GM23338 (cell line): ENCODE measurements around the gene KLF1. TPM values are rescaled to one million over a fixed set of nuclear protein-coding genes. Genes with fewer than 3 reads are reported as not detected.

Source experiments
- ATAC-seq: fragments of 200-7000 bp; cut with Tn5 transposase; 3 replicates; pipeline ENCODE4 v1.9.1; 2020
- DNase-seq: peaks from one replicate; pipeline ENCODE4 v3.0.0-alpha.2; 2015; ENCODE audit warnings: low spot score
- H2AFZ ChIP-seq: fragments of 200-600 bp; sonication (generic); 2 replicates; pipeline ENCODE4 v1.8.0; 2016; ENCODE audit warnings: antibody characterized with exemption, mild to moderate bottlenecking, moderate library complexity
- H3F3A ChIP-seq: fragments of 200-600 bp; sonication (generic); replicated peaks from 2 replicates; pipeline ENCODE4 v1.8.0; 2017; ENCODE audit warnings: antibody characterized with exemption, mixed run types, low read depth
- H3K27ac ChIP-seq: fragments of 200-600 bp; sonication (generic); 2 replicates; pipeline ENCODE4 v1.6.1; 2016; ENCODE audit warnings: low read depth
- H3K27me3 ChIP-seq: fragments of 200-600 bp; sonication (generic); 2 replicates; pipeline ENCODE4 v1.8.0; 2016; ENCODE audit warnings: mild to moderate bottlenecking, mixed run types, moderate library complexity; ENCODE audit not compliant: insufficient read depth
- H3K36me3 ChIP-seq: fragments of 200-600 bp; sonication (generic); 2 replicates; pipeline ENCODE4 v1.8.0; 2016; ENCODE audit warnings: mild to moderate bottlenecking; ENCODE audit not compliant: insufficient read depth
- H3K4me1 ChIP-seq: fragments of 200-600 bp; sonication (generic); 2 replicates; pipeline ENCODE4 v1.8.0; 2016; ENCODE audit warnings: mild to moderate bottlenecking, moderate library complexity; ENCODE audit not compliant: insufficient read depth
- H3K4me2 ChIP-seq: fragments of 200-600 bp; sonication (generic); 2 replicates; pipeline ENCODE4 v1.7.1; 2017; ENCODE audit warnings: mixed run types
- H3K4me3 ChIP-seq: fragments of 200-600 bp; sonication (generic); 2 replicates; pipeline ENCODE4 v1.6.1; 2016; ENCODE audit warnings: mixed run types
- H3K79me2 ChIP-seq: fragments of 200-600 bp; sonication (generic); replicated peaks from 2 replicates; pipeline ENCODE4 v1.8.0; 2017; ENCODE audit warnings: mild to moderate bottlenecking; ENCODE audit not compliant: insufficient read depth
- H3K9me2 ChIP-seq: fragments of 200-600 bp; sonication (generic); 2 replicates; pipeline ENCODE4 v1.8.0; 2017; ENCODE audit not compliant: insufficient read depth
- H4K20me1 ChIP-seq: fragments of 200-600 bp; sonication (generic); replicated peaks from 2 replicates; pipeline ENCODE4 v1.8.0; 2017; ENCODE audit warnings: mild to moderate bottlenecking; ENCODE audit not compliant: insufficient read depth
- H3K27ac Mint-ChIP-seq: 2 replicates; pipeline ENCODE4 v1.8.0; 2020; ENCODE audit warnings: inconsistent platforms, mild to moderate bottlenecking, moderate library complexity, mixed read lengths
- H3K27me3 Mint-ChIP-seq: 3 replicates; pipeline ENCODE4 v1.8.0; 2022; ENCODE audit warnings: low read depth, mild to moderate bottlenecking, moderate library complexity, mixed read lengths, inconsistent platforms; ENCODE audit not compliant: insufficient read depth, poor library complexity
- H3K36me3 Mint-ChIP-seq: 3 replicates; pipeline ENCODE4 v1.8.0; 2021; ENCODE audit warnings: low read depth, mild to moderate bottlenecking, inconsistent platforms, moderate library complexity, mixed read lengths
- H3K4me1 Mint-ChIP-seq: 3 replicates; pipeline ENCODE4 v1.8.0; 2020; ENCODE audit warnings: mild to moderate bottlenecking, inconsistent platforms, mixed read lengths
- H3K4me3 Mint-ChIP-seq: 3 replicates; pipeline ENCODE4 v1.8.0; 2021; ENCODE audit warnings: moderate library complexity, mild to moderate bottlenecking, inconsistent platforms, mixed read lengths
- H3K9me3 Mint-ChIP-seq: 3 replicates; pipeline ENCODE4 v1.8.0; 2020; ENCODE audit warnings: moderate library complexity, mild to moderate bottlenecking, inconsistent platforms, mixed read lengths
- CREB1 ChIP-seq: fragments of 250-450 bp; sonication (Bioruptor Pico); IDR thresholded peaks from 2 replicates; pipeline ENCODE4 v1.5.0; 2020; ENCODE audit warnings: low read depth, mild to moderate bottlenecking, moderate library complexity
- NANOG ChIP-seq: IDR thresholded peaks from 2 replicates; pipeline ENCODE4 v1.6.1; 2016; ENCODE audit warnings: antibody characterized with exemption, borderline replicate concordance
- POLR2AphosphoS5 ChIP-seq: IDR thresholded peaks from 2 replicates; pipeline ENCODE4 v1.6.1; 2016; ENCODE audit warnings: antibody characterized with exemption, low read depth
- ZNF331 ChIP-seq: fragments of 250-450 bp; sonication (Bioruptor Pico); IDR thresholded peaks from 2 replicates; pipeline ENCODE4 v1.5.0; 2020; ENCODE audit warnings: low read depth, mild to moderate bottlenecking, moderate library complexity
- microRNA-seq: library from miRNA; unstranded; fragments of <30 nt; microRNA quantifications from one replicate; pipeline ENCODE4, GENCODE V29; 2017
- polyA plus RNA-seq: library from polyadenylated mRNA; unstranded; fragments of >200 nt; fragmentation: Nextera tagmentation; extraction: Ambion mirVana; gene quantifications from 2 replicates; pipeline ENCODE4 v1.2.1, GENCODE V29; 2016
- small RNA-seq: library from RNA; depleted of rRNA; stranded (forward); fragments of <200 nt; gene quantifications from one replicate; pipeline ENCODE3, GENCODE V24; 2014; ENCODE audit warnings: low replicate concordance
- total RNA-seq: library from RNA; depleted of rRNA; stranded (reverse); fragments of >200 nt; shearing (Covaris generic); gene quantifications from 2 replicates; pipeline ENCODE4 v1.2.3, GENCODE V29; 2014; rRNA removed

Gene KLF1
- total and polyA plus RNA-seq, 2 experiments from 2014 or later, result 0.74 to 1.1 TPM

GRCh38 chr19:12834566-12834943 is 52.4 kb downstream of the KLF1 start, which contains the start of gene RTBDN:
Gene RTBDN, minus strand, starts transcription at chr19:12834579. Its CDS starts 4,600 bp downstream, at chr19:12829979.
- Mint-ChIP-seq H3K36me3 (no peaks in the 10 kb centered on the region; the same call in 2 of the 3 replicates), H3K27ac (no peak within 1 kb of the TSS), H3K4me3 (peak within 1 kb of the TSS; percentile 75), H3K27me3 (peaks cover 32% of the 10 kb centered on the region), H3K4me1 (peaks cover 35% of the 10 kb centered on the region), H3K9me3 (no peaks in the 10 kb centered on the region)
- H3K27me3 ChIP-seq, result peaks cover 14% of the 10 kb centered on the region
- 0 out of 2 replicates have a peak within 1 kb of the TSS, but pooled peaks have one; percentile 50 for H3K27ac ChIP-seq
- ATAC-seq (no peak; the same call in 2 of the 3 replicates), DNase-seq (peak; percentile 71)
- no peak for TF ChIP-seq NANOG
- no peak for TF ChIP-seq ZNF331
- no peak for TF ChIP-seq CREB1 (CRISPR knock-in tag)
- 0 out of 2 replicates have a peak, but pooled peaks have one; percentile 5 for TF ChIP-seq POLR2AphosphoS5
- H3K9me2 ChIP-seq, result no peaks in the 10 kb centered on the region
- peak within 1 kb of the TSS; percentile 77 for H3K4me3 ChIP-seq
- peaks cover 31% of the 10 kb centered on the region for H3K4me1 ChIP-seq
- peaks cover 50% of the 10 kb centered on the region for H3F3A ChIP-seq
- peaks cover 11% of the 10 kb centered on the region; the same call in 1 of the 2 replicates for H4K20me1 ChIP-seq
- H2AFZ ChIP-seq, result peak within 1 kb of the TSS; percentile 83
- H3K4me2 ChIP-seq, result peak within 1 kb of the TSS; percentile 90
- H3K36me3 ChIP-seq, result no peaks in the 10 kb centered on the region
- H3K79me2 ChIP-seq, result peaks cover 2% of the 10 kb centered on the region; the same call in 1 of the 2 replicates

Small RNA genes within 50 kb of the gene (microRNA-seq; reads per million reads assigned to microRNA genes)
- gene MIR5695, result not detected
- gene MIR6794, result not detected

Small RNA genes within 50 kb of the gene (small RNA-seq; reads per million reads assigned to genes)
- gene MIR5695 (not detected), gene MIR6794 (not detected)

Other genes starting within 250 kb of the KLF1 start
- 60.8 and 73.8 TPM in 2 replicates for gene MAN2B1, start 220.5 kb downstream of the KLF1 start, total RNA-seq
- 33.2 and 39.2 TPM in 2 replicates for gene MAN2B1, start 220.5 kb downstream of the KLF1 start, polyA plus RNA-seq
- 12.5 and 31.6 TPM in 2 replicates for gene WDR83, start 220.4 kb downstream of the KLF1 start, total RNA-seq
- gene WDR83, start 220.4 kb downstream of the KLF1 start, polyA plus RNA-seq, result 18.5 and 18.6 TPM in 2 replicates
- 126 and 141 TPM in 2 replicates for gene DHPS, start 205.3 kb downstream of the KLF1 start, total RNA-seq
- 85.4 and 107 TPM in 2 replicates for gene DHPS, start 205.3 kb downstream of the KLF1 start, polyA plus RNA-seq
- gene GNG14, start 199.2 kb downstream of the KLF1 start, total RNA-seq, result not detected in 2 replicates
- not detected in 2 replicates for gene GNG14, start 199.2 kb downstream of the KLF1 start, polyA plus RNA-seq
- gene FBXW9, start 190.6 kb downstream of the KLF1 start, total RNA-seq, result 12.3 and 19.4 TPM in 2 replicates
- gene FBXW9, start 190.6 kb downstream of the KLF1 start, polyA plus RNA-seq, result 6.6 and 8.2 TPM in 2 replicates
- 83.0 and 85.9 TPM in 2 replicates for gene TNPO2, start 163.3 kb downstream of the KLF1 start, total RNA-seq
- gene TNPO2, start 163.3 kb downstream of the KLF1 start, polyA plus RNA-seq, result 35.8 and 37.1 TPM in 2 replicates
- gene TRIR, start 152.5 kb downstream of the KLF1 start, total RNA-seq, result 170 and 171 TPM in 2 replicates
- gene TRIR, start 152.5 kb downstream of the KLF1 start, polyA plus RNA-seq, result 254 and 257 TPM in 2 replicates
- gene GET3, start 149.7 kb downstream of the KLF1 start, total RNA-seq, result 75.3 and 109 TPM in 2 replicates
- gene GET3, start 149.7 kb downstream of the KLF1 start, polyA plus RNA-seq, result 89.5 and 90.4 TPM in 2 replicates
- 7.5 and 10.4 TPM in 2 replicates for gene BEST2, start 135.4 kb downstream of the KLF1 start, total RNA-seq
- 1.2 and 1.3 TPM in 2 replicates for gene BEST2, start 135.4 kb downstream of the KLF1 start, polyA plus RNA-seq
- gene HOOK2, start 111.6 kb downstream of the KLF1 start, total RNA-seq, result 85.3 and 86.4 TPM in 2 replicates
- gene HOOK2, start 111.6 kb downstream of the KLF1 start, polyA plus RNA-seq, result 46.9 and 56.9 TPM in 2 replicates
- gene JUNB, start 95.7 kb downstream of the KLF1 start, total RNA-seq, result 16.0 and 20.2 TPM in 2 replicates
- gene JUNB, start 95.7 kb downstream of the KLF1 start, polyA plus RNA-seq, result 7.7 and 7.8 TPM in 2 replicates
- gene PRDX2, start 85.4 kb downstream of the KLF1 start, total RNA-seq, result 465 and 486 TPM in 2 replicates
- gene PRDX2, start 85.4 kb downstream of the KLF1 start, polyA plus RNA-seq, result 314 and 346 TPM in 2 replicates
- gene THSD8, start 85.1 kb downstream of the KLF1 start, total RNA-seq, result 0.38 TPM in 1 of 2 replicates, not detected in the other
- 38.5 and 42.2 TPM in 2 replicates for gene THSD8, start 85.1 kb downstream of the KLF1 start, polyA plus RNA-seq
- 62.6 and 68.2 TPM in 2 replicates for gene RNASEH2A, start 80.6 kb downstream of the KLF1 start, total RNA-seq
- 39.4 and 40.5 TPM in 2 replicates for gene RNASEH2A, start 80.6 kb downstream of the KLF1 start, polyA plus RNA-seq
- 3.3 and 4.1 TPM in 2 replicates for gene RTBDN, start 52.6 kb downstream of the KLF1 start, total RNA-seq
- gene RTBDN, start 52.6 kb downstream of the KLF1 start, polyA plus RNA-seq, result 4.4 and 4.6 TPM in 2 replicates
- 13.4 and 19.9 TPM in 2 replicates for gene MAST1, start 48.7 kb downstream of the KLF1 start, total RNA-seq
- gene MAST1, start 48.7 kb downstream of the KLF1 start, polyA plus RNA-seq, result 8.9 and 13.9 TPM in 2 replicates
- 27.3 and 35.0 TPM in 2 replicates for gene DNASE2, start 5.8 kb downstream of the KLF1 start, total RNA-seq
- gene DNASE2, start 5.8 kb downstream of the KLF1 start, polyA plus RNA-seq, result 15.9 and 17.4 TPM in 2 replicates
- 73.3 and 99.8 TPM in 2 replicates for gene GCDH, start 4.0 kb upstream of the KLF1 start, total RNA-seq
- 51.5 and 54.1 TPM in 2 replicates for gene GCDH, start 4.0 kb upstream of the KLF1 start, polyA plus RNA-seq
- gene SYCE2, start 32.1 kb upstream of the KLF1 start, total RNA-seq, result 0.62 and 0.63 TPM in 2 replicates
- 1.9 and 2.9 TPM in 2 replicates for gene SYCE2, start 32.1 kb upstream of the KLF1 start, polyA plus RNA-seq
- 74.7 and 83.5 TPM in 2 replicates for gene FARSA, start 46.5 kb upstream of the KLF1 start, total RNA-seq
- 86.4 and 86.5 TPM in 2 replicates for gene FARSA, start 46.5 kb upstream of the KLF1 start, polyA plus RNA-seq
- gene CALR, start 51.4 kb upstream of the KLF1 start, total RNA-seq, result 724 and 760 TPM in 2 replicates
- 1,131 and 1,182 TPM in 2 replicates for gene CALR, start 51.4 kb upstream of the KLF1 start, polyA plus RNA-seq
- 67.0 and 69.7 TPM in 2 replicates for gene RAD23A, start 58.7 kb upstream of the KLF1 start, total RNA-seq
- gene RAD23A, start 58.7 kb upstream of the KLF1 start, polyA plus RNA-seq, result 121 and 127 TPM in 2 replicates
- gene GADD45GIP1, start 70.0 kb upstream of the KLF1 start, total RNA-seq, result 46.5 and 63.9 TPM in 2 replicates
- 255 and 290 TPM in 2 replicates for gene GADD45GIP1, start 70.0 kb upstream of the KLF1 start, polyA plus RNA-seq
- gene DAND5, start 82.4 kb upstream of the KLF1 start, total RNA-seq, result 0.28 TPM in 1 of 2 replicates, not detected in the other
- gene DAND5, start 82.4 kb upstream of the KLF1 start, polyA plus RNA-seq, result 0.10 and 0.18 TPM in 2 replicates
- gene NFIX, start 108.3 kb upstream of the KLF1 start, total RNA-seq, result 0.14 and 1.2 TPM in 2 replicates
- 0.06 and 0.31 TPM in 2 replicates for gene NFIX, start 108.3 kb upstream of the KLF1 start, polyA plus RNA-seq
- gene LYL1, start 215.7 kb upstream of the KLF1 start, total RNA-seq, result 0.47 and 2.2 TPM in 2 replicates
- gene LYL1, start 215.7 kb upstream of the KLF1 start, polyA plus RNA-seq, result 0.77 and 1.2 TPM in 2 replicates
- gene TRMT1, start 229.5 kb upstream of the KLF1 start, total RNA-seq, result 76.4 and 88.6 TPM in 2 replicates
- gene TRMT1, start 229.5 kb upstream of the KLF1 start, polyA plus RNA-seq, result 90.1 and 92.6 TPM in 2 replicates
- gene NACC1, start 231.1 kb upstream of the KLF1 start, total RNA-seq, result 203 and 260 TPM in 2 replicates
- gene NACC1, start 231.1 kb upstream of the KLF1 start, polyA plus RNA-seq, result 12.4 and 16.1 TPM in 2 replicates